Endodermal cell (in vitro differentiated cells): ENCODE data around the gene EFCAB11. TPM values are rescaled to one million over a fixed set of nuclear protein-coding genes. Genes with fewer than 3 reads are reported as not detected.
A peak's percentile ranks its signal among the peaks of the same experiment; 100 is the strongest.

ENCODE experiments used
- DNase-seq: peaks from one replicate; pipeline ENCODE4 v3.0.0-alpha.2; 2017
- H3K27ac ChIP-seq: 2 replicates; pipeline ENCODE4 v1.5.1; 2013; ENCODE audit warnings: mild to moderate bottlenecking, low read depth, low read length, moderate library complexity
- H3K27me3 ChIP-seq: 2 replicates; pipeline ENCODE4 v1.6.1; 2013; ENCODE audit warnings: mild to moderate bottlenecking, low read length, moderate library complexity; ENCODE audit not compliant: insufficient read depth, control insufficient read depth, poor library complexity, severe bottlenecking
- H3K36me3 ChIP-seq: 2 replicates; pipeline ENCODE4 v1.7.0; 2013; ENCODE audit warnings: mild to moderate bottlenecking, low read length, moderate library complexity; ENCODE audit not compliant: control insufficient read depth, insufficient read depth
- H3K4me1 ChIP-seq: one replicate; pipeline ENCODE4 v1.7.0; 2013; ENCODE audit warnings: low read length; ENCODE audit not compliant: control insufficient read depth, insufficient read depth
- H3K4me3 ChIP-seq: 2 replicates; pipeline ENCODE4 v1.5.1; 2013; ENCODE audit warnings: mild to moderate bottlenecking, low read length, moderate library complexity
- H3K9ac ChIP-seq: 2 replicates; pipeline ENCODE4 v1.6.1; 2013; ENCODE audit warnings: mild to moderate bottlenecking, low read length, moderate library complexity; ENCODE audit not compliant: poor library complexity, severe bottlenecking; ENCODE audit errors: extremely low read depth
- H3K9me3 ChIP-seq: 2 replicates; pipeline ENCODE4 v1.6.1; 2013; ENCODE audit warnings: mild to moderate bottlenecking, low read length, moderate library complexity; ENCODE audit not compliant: control insufficient read depth
- H3K27ac Mint-ChIP-seq: 2 replicates; pipeline ENCODE4 v1.8.0; 2020; ENCODE audit warnings: mixed read lengths
- H3K27me3 Mint-ChIP-seq: 2 replicates; pipeline ENCODE4 v1.8.0; 2021; ENCODE audit warnings: mild to moderate bottlenecking, mixed read lengths; ENCODE audit not compliant: insufficient read depth
- H3K36me3 Mint-ChIP-seq: 2 replicates; pipeline ENCODE4 v1.8.0; 2020; ENCODE audit warnings: low read depth, mixed read lengths
- H3K4me1 Mint-ChIP-seq: 2 replicates; pipeline ENCODE4 v1.8.0; 2020; ENCODE audit warnings: mixed read lengths
- H3K4me3 Mint-ChIP-seq: 2 replicates; pipeline ENCODE4 v1.8.0; 2020; ENCODE audit warnings: mild to moderate bottlenecking, moderate library complexity, mixed read lengths
- H3K9me3 Mint-ChIP-seq: 2 replicates; pipeline ENCODE4 v1.8.0; 2020; ENCODE audit warnings: mild to moderate bottlenecking, mixed read lengths
- WGBS, 2 experiments: methylation state at CpG; one replicate each; pipeline versions ENCODE4 v1.1.5 to v1.1.7; 2013; ENCODE audit warnings: missing lambda C conversion rate in 2 of 2, mixed read lengths in 1 of 2; ENCODE audit not compliant: insufficient coverage in 1 of 2, insufficient read length in 1 of 2; 5-methylcytosine and 5-hydroxymethylcytosine counted together
- total RNA-seq, 2 donors: library from RNA; stranded (reverse); fragmentation: NEBNext Ultra II Directional in 1 of 2; extraction: Animal tissue kit (Norgen Biotek cat#: 25700) in 1 of 2; gene quantifications; 2 replicates in 1 of 2; 3 replicates in 1 of 2; pipeline ENCODE4 v1.2.1, GENCODE V29; 2021
- TF ChIP-seq, protein P1 (sequence below): fragments of 200-600 bp; sonication (generic); conservative IDR thresholded peaks from 2 replicates; pipeline ENCODE4 v1.5.0; 2021; ENCODE audit warnings: antibody characterized with exemption, mild to moderate bottlenecking

The EFCAB11 gene
- total RNA-seq, 2 donors from 2014 or later: 23.8 to 47.6 TPM

DNA sequence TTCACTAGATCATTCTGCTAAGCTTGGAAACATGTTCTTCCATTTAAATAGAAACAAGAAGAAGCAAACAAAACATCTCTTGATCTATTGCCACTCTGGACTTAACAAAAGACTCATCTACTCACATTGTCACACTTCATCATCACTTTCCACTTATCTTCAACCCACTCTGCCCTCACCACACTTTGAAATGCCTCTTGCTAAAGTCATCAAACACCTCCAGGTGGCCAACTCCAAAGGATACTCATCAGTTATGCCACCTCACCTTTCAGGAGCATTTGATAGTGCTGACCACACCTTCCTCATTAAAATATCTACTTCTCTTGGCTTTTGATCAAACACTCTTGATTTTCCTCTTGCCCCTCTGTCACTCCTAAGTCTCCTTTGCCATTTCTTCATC is 7.2 kb downstream of the EFCAB11 start:
- Histone ChIP-seq H3K9ac (no peak overlapping the region), H3K27me3 (no peaks in the 10 kb centered on the region), H3K9me3 (peaks cover 5% of the 10 kb centered on the region), H3K27ac (no peak overlapping the region), H3K4me3 (no peak overlapping the region), H3K4me1 (no peaks in the 10 kb centered on the region), H3K36me3 (peaks cover 36% of the 10 kb centered on the region)
- Mint-ChIP-seq H3K27me3 (no peaks in the 10 kb centered on the region), H3K27ac (no peak overlapping the region), H3K4me3 (no peak overlapping the region), H3K9me3 (no peaks in the 10 kb centered on the region), H3K4me1 (peaks cover 6% of the 10 kb centered on the region), H3K36me3 (peaks cover 43% of the 10 kb centered on the region)
- TF ChIP-seq, protein P1, sequence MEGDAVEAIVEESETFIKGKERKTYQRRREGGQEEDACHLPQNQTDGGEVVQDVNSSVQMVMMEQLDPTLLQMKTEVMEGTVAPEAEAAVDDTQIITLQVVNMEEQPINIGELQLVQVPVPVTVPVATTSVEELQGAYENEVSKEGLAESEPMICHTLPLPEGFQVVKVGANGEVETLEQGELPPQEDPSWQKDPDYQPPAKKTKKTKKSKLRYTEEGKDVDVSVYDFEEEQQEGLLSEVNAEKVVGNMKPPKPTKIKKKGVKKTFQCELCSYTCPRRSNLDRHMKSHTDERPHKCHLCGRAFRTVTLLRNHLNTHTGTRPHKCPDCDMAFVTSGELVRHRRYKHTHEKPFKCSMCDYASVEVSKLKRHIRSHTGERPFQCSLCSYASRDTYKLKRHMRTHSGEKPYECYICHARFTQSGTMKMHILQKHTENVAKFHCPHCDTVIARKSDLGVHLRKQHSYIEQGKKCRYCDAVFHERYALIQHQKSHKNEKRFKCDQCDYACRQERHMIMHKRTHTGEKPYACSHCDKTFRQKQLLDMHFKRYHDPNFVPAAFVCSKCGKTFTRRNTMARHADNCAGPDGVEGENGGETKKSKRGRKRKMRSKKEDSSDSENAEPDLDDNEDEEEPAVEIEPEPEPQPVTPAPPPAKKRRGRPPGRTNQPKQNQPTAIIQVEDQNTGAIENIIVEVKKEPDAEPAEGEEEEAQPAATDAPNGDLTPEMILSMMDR: no peak
- peak; percentile 51 for DNase-seq

DNA sequence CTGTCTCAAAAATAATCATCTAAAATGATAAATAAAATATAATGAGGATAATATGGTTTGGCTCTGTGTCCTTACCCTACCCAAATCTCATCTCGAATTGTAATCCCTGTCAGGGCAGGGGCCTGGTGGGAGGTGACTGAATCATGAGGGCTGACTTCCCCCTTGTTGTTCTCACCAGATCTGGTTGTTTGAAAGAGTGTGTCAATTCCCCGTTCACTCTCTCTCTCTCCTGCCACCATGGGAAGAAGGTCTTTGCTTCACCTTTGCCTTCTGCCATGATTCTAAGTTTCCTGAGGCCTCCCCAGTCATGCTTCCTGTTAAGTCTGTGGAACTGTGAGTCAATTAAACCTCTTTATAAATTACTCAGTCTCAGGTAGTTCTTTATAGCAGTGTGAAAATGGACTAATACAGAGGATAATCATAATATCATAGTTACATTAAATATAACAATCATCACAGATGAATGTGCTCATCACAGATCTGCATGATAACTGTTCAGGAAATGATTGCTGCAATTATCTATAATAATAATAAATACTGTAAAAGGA is 12.6 kb downstream of the EFCAB11 start:
- no peak overlapping the region for H3K4me3 Mint-ChIP-seq
- TF ChIP-seq, protein P1: no peak
- Histone ChIP-seq H3K36me3 (peaks cover 10% of the 10 kb centered on the region), H3K27ac (no peak overlapping the region), H3K9me3 (no peaks in the 10 kb centered on the region), H3K27me3 (no peaks in the 10 kb centered on the region), H3K9ac (no peak overlapping the region), H3K4me3 (no peak overlapping the region), H3K4me1 (no peaks in the 10 kb centered on the region)
- H3K9me3 Mint-ChIP-seq: no peaks in the 10 kb centered on the region
- no peaks in the 10 kb centered on the region for H3K27me3 Mint-ChIP-seq
- no peak overlapping the region for H3K27ac Mint-ChIP-seq
- WGBS, 2 experiments: 93 to 100% methylated on average over 1 to 2 of the region's 2 CpGs
- H3K36me3 Mint-ChIP-seq: peaks cover 18% of the 10 kb centered on the region
- no peak for DNase-seq
- no peaks in the 10 kb centered on the region for H3K4me1 Mint-ChIP-seq

DNA sequence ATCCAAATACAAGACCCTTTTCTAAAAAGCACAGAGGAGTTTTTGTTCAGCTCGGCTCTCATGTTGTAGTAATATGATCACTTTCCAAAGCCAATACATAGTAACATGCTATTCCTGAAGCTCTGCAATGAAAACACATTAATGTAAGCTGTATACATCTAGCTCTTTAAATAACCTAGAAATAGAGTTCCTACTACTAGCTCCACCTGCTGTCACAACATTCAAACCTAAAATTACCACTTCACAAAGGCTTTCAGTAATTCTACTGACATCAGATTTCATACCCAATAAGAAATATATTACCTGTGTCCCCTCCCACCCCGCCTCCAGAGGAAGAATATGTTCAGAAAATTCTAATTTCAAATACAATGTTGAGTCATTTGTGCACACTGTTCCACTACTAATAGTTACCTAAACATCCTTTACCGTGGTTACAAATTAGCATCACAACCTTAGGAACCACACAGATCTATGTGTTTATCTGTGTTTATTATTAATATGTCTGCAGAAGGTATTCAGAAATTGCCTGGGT is 17.8 kb downstream of the EFCAB11 start:
- Mint-ChIP-seq H3K36me3 (peaks cover under 1% of the 10 kb centered on the region), H3K27ac (no peak overlapping the region), H3K9me3 (no peaks in the 10 kb centered on the region), H3K27me3 (no peaks in the 10 kb centered on the region), H3K4me3 (no peak overlapping the region), H3K4me1 (no peaks in the 10 kb centered on the region)
- H3K36me3 ChIP-seq: peaks cover 4% of the 10 kb centered on the region
- no peaks in the 10 kb centered on the region for H3K4me1 ChIP-seq
- WGBS, 2 experiments: 81 to 92% methylated on average over 2 of the region's 3 CpGs
- H3K4me3 ChIP-seq: no peak overlapping the region
- no peak overlapping the region for H3K9ac ChIP-seq
- TF ChIP-seq, protein P1: peak; percentile 27
- no peaks in the 10 kb centered on the region for H3K27me3 ChIP-seq
- no peak for DNase-seq
- H3K9me3 ChIP-seq: no peaks in the 10 kb centered on the region
- no peak overlapping the region for H3K27ac ChIP-seq
